ENCODE data around the gene RTN4. TPM values are rescaled to one million over a fixed set of nuclear protein-coding genes. Genes with fewer than 3 reads are reported as not detected.

The RTN4 gene
- total RNA-seq, 2 donors from 2014 or later: 126 to 161 TPM

- Mint-ChIP-seq H3K9me3 (peaks cover 2% of the 10 kb centered on the region), H3K4me1 (ENCODE audit: low read depth in 2 of 2) (peaks cover 38 to 46% of the 10 kb centered on the region in 2 donors), H3K4me3 (no peak overlapping the region), H3K36me3 (peaks cover 6% of the 10 kb centered on the region), H3K27ac (no peak overlapping the region), H3K27me3 (no peaks in the 10 kb centered on the region)
- ATAC-seq (no peak), DNase-seq (ENCODE audit: low spot score) (no peak)
Measured at GRCh38 chr2:55043841-55044240, 6.4 kb downstream of the RTN4 start.

DNA sequence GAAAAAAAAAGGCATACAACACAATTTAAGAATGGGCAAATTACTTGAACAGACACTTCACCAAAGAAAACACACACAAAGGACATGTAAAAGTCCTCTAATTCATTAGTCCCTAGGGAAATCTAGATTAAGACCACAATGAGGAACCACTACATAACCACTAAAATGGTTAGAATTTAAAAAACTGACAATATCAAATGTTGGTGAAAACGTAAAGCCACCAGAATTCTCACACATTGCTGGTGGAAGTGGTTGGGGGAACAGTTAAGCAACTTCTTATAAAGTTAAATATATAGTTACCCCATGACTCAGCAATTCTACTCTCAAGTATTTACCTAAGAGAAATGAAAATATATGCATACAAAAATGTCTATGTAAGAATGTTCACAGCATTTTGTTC, 11.8 kb downstream of the RTN4 start:
- peak overlapping the region; percentile 75 to 92 for H3K27ac Mint-ChIP-seq
- peaks cover 19% of the 10 kb centered on the region for H3K36me3 Mint-ChIP-seq
- peaks cover 45 to 47% of the 10 kb centered on the region in 2 donors for H3K4me1 Mint-ChIP-seq (ENCODE audit: low read depth in 2 of 2)
- H3K9me3 Mint-ChIP-seq: peaks cover 3% of the 10 kb centered on the region
- H3K27me3 Mint-ChIP-seq: no peaks in the 10 kb centered on the region
- H3K4me3 Mint-ChIP-seq: peak overlapping the region; percentile 44
- ATAC-seq: peak; percentile 76 to 79
- DNase-seq (ENCODE audit: low spot score): no peak

- Mint-ChIP-seq H3K36me3 (peaks cover 19% of the 10 kb centered on the region), H3K4me1 (ENCODE audit: low read depth in 2 of 2) (peaks cover 49 to 63% of the 10 kb centered on the region in 2 donors), H3K9me3 (peaks cover 3% of the 10 kb centered on the region), H3K27me3 (no peaks in the 10 kb centered on the region), H3K4me3 (peak overlapping the region; percentile 35), H3K27ac (peak overlapping the region in 1 of 2 donors; percentile 70)
- DNase-seq (ENCODE audit: low spot score): no peak
- ATAC-seq: no peak
Measured at GRCh38 chr2:55035716-55036115, 14.5 kb downstream of the RTN4 start.

DNA sequence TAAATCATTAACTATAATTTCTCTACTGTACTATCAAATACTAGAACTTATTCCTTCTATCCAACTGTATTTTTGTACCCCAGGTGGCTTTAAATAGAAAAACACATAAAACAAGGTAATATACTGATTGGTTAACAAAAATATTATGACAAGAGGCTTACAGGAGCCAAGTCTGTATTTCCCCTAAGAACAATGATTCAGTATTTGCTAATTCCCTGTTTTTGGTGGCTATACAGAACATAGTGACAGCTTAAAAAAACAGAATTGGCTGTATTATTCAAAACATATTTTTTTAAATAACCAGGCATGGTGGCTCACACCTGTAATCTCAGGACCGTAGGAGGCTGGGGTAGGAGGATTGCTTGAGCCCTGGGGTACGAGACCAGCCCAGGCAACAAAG, 16.3 kb downstream of the RTN4 start:
- Mint-ChIP-seq H3K27ac (no peak overlapping the region), H3K27me3 (no peaks in the 10 kb centered on the region), H3K36me3 (peaks cover 18% of the 10 kb centered on the region), H3K9me3 (peaks cover 2% of the 10 kb centered on the region), H3K4me3 (no peak overlapping the region), H3K4me1 (ENCODE audit: low read depth in 2 of 2) (peaks cover 49 to 55% of the 10 kb centered on the region in 2 donors)
- DNase-seq (ENCODE audit: low spot score) (no peak), ATAC-seq (no peak)

DNA sequence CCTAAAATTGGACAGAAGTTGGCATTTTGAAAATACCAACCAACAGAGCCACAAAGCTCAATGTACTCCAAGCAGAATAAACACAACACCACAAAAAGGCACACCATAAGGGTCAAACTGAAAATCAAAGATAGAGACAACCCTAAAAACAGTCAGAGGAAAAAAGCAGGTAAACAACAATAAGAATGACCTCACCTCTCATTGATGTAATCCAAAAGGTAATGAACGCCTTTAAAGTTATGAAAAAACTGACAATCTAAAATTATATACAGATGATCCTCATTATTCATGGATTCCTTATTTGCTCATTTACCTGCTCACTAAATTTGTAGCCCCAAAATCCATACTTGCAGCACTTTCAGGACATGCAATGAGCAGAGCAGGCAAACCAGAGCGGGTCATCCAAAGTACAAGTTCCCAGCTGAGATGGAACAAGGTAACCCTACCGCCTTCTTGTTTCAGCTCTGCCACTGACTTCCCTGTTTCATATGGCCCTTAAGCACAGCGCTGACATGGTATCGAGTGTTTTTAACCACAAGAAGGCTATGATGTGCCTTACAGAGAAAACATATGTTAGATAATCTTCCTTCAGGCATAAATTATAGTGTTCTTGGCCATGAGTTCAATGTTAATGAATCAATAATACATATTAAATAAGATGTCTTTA, 17.0 kb downstream of the RTN4 start:
- ATAC-seq (no peak), DNase-seq (ENCODE audit: low spot score) (no peak)
- Mint-ChIP-seq H3K27ac (peak overlapping the region in 1 of 2 donors; percentile 45), H3K4me1 (ENCODE audit: low read depth in 2 of 2) (peaks cover 43 to 55% of the 10 kb centered on the region in 2 donors), H3K27me3 (no peaks in the 10 kb centered on the region), H3K4me3 (no peak overlapping the region), H3K9me3 (no peaks in the 10 kb centered on the region), H3K36me3 (peaks cover 15% of the 10 kb centered on the region)

DNA sequence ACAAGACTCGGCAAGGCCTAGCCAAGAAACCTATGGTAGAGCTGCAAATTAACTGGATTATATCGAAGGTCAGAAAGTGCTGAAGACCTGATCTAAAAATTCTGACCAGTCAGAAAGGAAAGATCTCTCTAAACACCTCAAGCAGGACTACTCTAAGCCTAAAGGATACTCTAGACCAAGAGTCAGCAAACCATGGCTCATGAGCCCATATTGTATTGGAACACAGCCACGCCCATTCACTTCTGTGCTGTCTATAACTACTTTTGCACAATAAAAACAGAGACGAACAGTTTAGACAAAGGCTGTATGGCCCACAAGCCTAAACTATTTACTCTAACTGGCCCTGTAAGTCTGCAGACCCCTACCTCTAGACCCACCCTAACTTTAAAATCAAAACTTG, 18.7 kb downstream of the RTN4 start:
- Mint-ChIP-seq H3K4me3 (no peak overlapping the region), H3K36me3 (peaks cover 8% of the 10 kb centered on the region), H3K9me3 (no peaks in the 10 kb centered on the region), H3K4me1 (ENCODE audit: low read depth in 2 of 2) (peaks cover 26 to 40% of the 10 kb centered on the region in 2 donors), H3K27me3 (no peaks in the 10 kb centered on the region), H3K27ac (no peak overlapping the region)
- DNase-seq (ENCODE audit: low spot score) (no peak), ATAC-seq (no peak)

GRCh38 chr2:55030766-55031165, 19.5 kb downstream of the RTN4 start:
- no peaks in the 10 kb centered on the region for H3K27me3 Mint-ChIP-seq
- ATAC-seq (no peak), DNase-seq (ENCODE audit: low spot score) (no peak)
- H3K27ac Mint-ChIP-seq: no peak overlapping the region
- no peak overlapping the region for H3K4me3 Mint-ChIP-seq
- peaks cover 22 to 38% of the 10 kb centered on the region in 2 donors for H3K4me1 Mint-ChIP-seq (ENCODE audit: low read depth in 2 of 2)
- H3K9me3 Mint-ChIP-seq: no peaks in the 10 kb centered on the region
- H3K36me3 Mint-ChIP-seq: peaks cover 7% of the 10 kb centered on the region

GRCh38 chr2:55029098-55029497, 21.2 kb downstream of the RTN4 start:
- H3K27me3 Mint-ChIP-seq: no peaks in the 10 kb centered on the region
- peaks cover 15 to 27% of the 10 kb centered on the region in 2 donors for H3K4me1 Mint-ChIP-seq (ENCODE audit: low read depth in 2 of 2)
- no peaks in the 10 kb centered on the region for H3K36me3 Mint-ChIP-seq
- no peaks in the 10 kb centered on the region for H3K9me3 Mint-ChIP-seq
- no peak for ATAC-seq
- DNase-seq (ENCODE audit: low spot score): no peak
- no peak overlapping the region for H3K4me3 Mint-ChIP-seq
- no peak overlapping the region for H3K27ac Mint-ChIP-seq

GRCh38 chr2:55027226-55027625, 23.0 kb downstream of the RTN4 start:
- H3K9me3 Mint-ChIP-seq: no peaks in the 10 kb centered on the region
- ATAC-seq (no peak), DNase-seq (ENCODE audit: low spot score) (no peak)
- no peak overlapping the region for H3K27ac Mint-ChIP-seq
- H3K4me3 Mint-ChIP-seq: no peak overlapping the region
- no peaks in the 10 kb centered on the region for H3K27me3 Mint-ChIP-seq
- peaks cover 15% of the 10 kb centered on the region in 2 donors for H3K4me1 Mint-ChIP-seq (ENCODE audit: low read depth in 2 of 2)
- H3K36me3 Mint-ChIP-seq: no peaks in the 10 kb centered on the region

GRCh38 chr2:55026202-55026601, 24.0 kb downstream of the RTN4 start:
- H3K27ac Mint-ChIP-seq: no peak overlapping the region
- no peaks in the 10 kb centered on the region for H3K9me3 Mint-ChIP-seq
- H3K4me3 Mint-ChIP-seq: no peak overlapping the region
- peaks cover 8% of the 10 kb centered on the region in 2 donors for H3K4me1 Mint-ChIP-seq (ENCODE audit: low read depth in 2 of 2)
- ATAC-seq (no peak), DNase-seq (ENCODE audit: low spot score) (no peak)
- H3K27me3 Mint-ChIP-seq: no peaks in the 10 kb centered on the region
- H3K36me3 Mint-ChIP-seq: no peaks in the 10 kb centered on the region

- no peaks in the 10 kb centered on the region for H3K36me3 Mint-ChIP-seq
- no peaks in the 10 kb centered on the region for H3K9me3 Mint-ChIP-seq
- no peak overlapping the region for H3K4me3 Mint-ChIP-seq
- ATAC-seq (no peak), DNase-seq (ENCODE audit: low spot score) (no peak)
- no peaks in the 10 kb centered on the region for H3K27me3 Mint-ChIP-seq
- no peak overlapping the region for H3K27ac Mint-ChIP-seq
- H3K4me1 Mint-ChIP-seq (ENCODE audit: low read depth in 2 of 2): peaks cover 3 to 5% of the 10 kb centered on the region in 2 donors
Measured at GRCh38 chr2:55025627-55026026, 24.6 kb downstream of the RTN4 start.

GRCh38 chr2:55025082-55025481, 25.2 kb downstream of the RTN4 start:
- peaks cover 3 to 7% of the 10 kb centered on the region in 2 donors for H3K4me1 Mint-ChIP-seq (ENCODE audit: low read depth in 2 of 2)
- no peak for ATAC-seq
- DNase-seq (ENCODE audit: low spot score): no peak
- H3K36me3 Mint-ChIP-seq: no peaks in the 10 kb centered on the region
- no peak overlapping the region for H3K27ac Mint-ChIP-seq
- H3K4me3 Mint-ChIP-seq: no peak overlapping the region
- no peaks in the 10 kb centered on the region for H3K9me3 Mint-ChIP-seq
- no peaks in the 10 kb centered on the region for H3K27me3 Mint-ChIP-seq

GRCh38 chr2:55022476-55022875, 27.8 kb downstream of the RTN4 start:
- H3K27ac Mint-ChIP-seq: no peak overlapping the region
- peaks cover 8 to 28% of the 10 kb centered on the region in 2 donors for H3K4me1 Mint-ChIP-seq (ENCODE audit: low read depth in 2 of 2)
- DNase-seq (ENCODE audit: low spot score) (no peak), ATAC-seq (no peak)
- no peak overlapping the region for H3K4me3 Mint-ChIP-seq
- H3K9me3 Mint-ChIP-seq: no peaks in the 10 kb centered on the region
- no peaks in the 10 kb centered on the region for H3K27me3 Mint-ChIP-seq
- no peaks in the 10 kb centered on the region for H3K36me3 Mint-ChIP-seq

DNA sequence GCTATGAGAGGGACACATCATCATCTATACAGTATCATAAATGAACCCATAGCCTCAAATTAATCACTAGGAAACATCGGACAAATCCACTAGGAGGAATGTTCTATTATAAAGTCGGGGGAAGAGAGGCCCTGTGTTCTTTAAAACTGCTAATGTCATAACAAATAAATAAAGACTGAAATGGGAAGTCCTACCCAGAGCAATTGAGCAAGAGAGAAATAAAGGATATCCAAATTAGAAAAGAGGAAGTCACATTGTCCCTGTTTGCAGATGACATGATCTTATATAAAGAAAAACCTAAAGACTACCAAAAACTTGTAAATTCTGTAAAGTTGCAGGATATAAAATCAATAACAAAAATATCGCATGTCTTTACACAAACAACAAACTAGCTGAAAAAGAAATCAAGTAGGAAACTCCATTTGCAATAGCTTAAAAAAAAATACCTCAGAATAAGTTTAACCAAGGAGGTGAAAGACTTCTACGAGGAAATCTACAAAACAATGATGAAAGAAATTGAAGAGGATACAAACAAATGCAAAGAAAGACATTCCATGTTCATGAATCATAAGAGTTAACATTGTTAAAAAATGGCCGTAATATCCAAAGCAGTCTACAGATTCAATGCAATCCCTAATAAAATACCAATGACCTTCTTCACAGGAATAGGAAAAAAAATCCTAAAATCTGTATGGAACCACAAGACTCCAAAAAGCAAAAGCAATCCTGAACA, 30.6 kb downstream of the RTN4 start:
- ATAC-seq: no peak
- H3K4me1 Mint-ChIP-seq (ENCODE audit: low read depth in 2 of 2): peaks cover 11 to 39% of the 10 kb centered on the region in 2 donors
- no peak overlapping the region for H3K4me3 Mint-ChIP-seq
- H3K27me3 Mint-ChIP-seq: no peaks in the 10 kb centered on the region
- DNase-seq (ENCODE audit: low spot score): no peak
- H3K36me3 Mint-ChIP-seq: no peaks in the 10 kb centered on the region
- H3K9me3 Mint-ChIP-seq: no peaks in the 10 kb centered on the region
- H3K27ac Mint-ChIP-seq: peak overlapping the region in 1 of 2 donors; percentile 7
